H1 (cell line): ENCODE measurements around the gene NELL1. TPM values are rescaled to one million over a fixed set of nuclear protein-coding genes. Genes with fewer than 3 reads are reported as not detected.

Source experiments
- EP300 ChIP-seq, 2 experiments: IDR thresholded peaks; 1 replicate in 1 of 2; 2 replicates in 1 of 2; pipeline ENCODE4 v1.6.1; 2011 to 2012; ENCODE audit warnings: low read depth in 2 of 2, low read length in 2 of 2, mild to moderate bottlenecking in 2 of 2, borderline replicate concordance in 1 of 2, inconsistent platforms in 1 of 2, moderate library complexity in 1 of 2
- HDAC2 ChIP-seq, 2 experiments: fragments of 300-600 bp in 1 of 2; sonication (generic) in 1 of 2; IDR thresholded peaks; 2 replicates each; pipeline ENCODE4 v1.6.1; 2011 to 2012; ENCODE audit warnings: low read depth in 2 of 2, low read length in 2 of 2, mild to moderate bottlenecking in 2 of 2, moderate library complexity in 2 of 2, borderline replicate concordance in 1 of 2, inconsistent platforms in 1 of 2
- KDM1A ChIP-seq: fragments of 200-600, 300-600 bp; sonication (generic); IDR thresholded peaks from 2 replicates; pipeline ENCODE4 v1.7.1; 2016; ENCODE audit warnings: mild to moderate bottlenecking, low read length, borderline replicate concordance
- NRF1 ChIP-seq: IDR thresholded peaks from 2 replicates; pipeline ENCODE4 v1.6.1; 2011; ENCODE audit warnings: mild to moderate bottlenecking, low read depth, low read length, improper control_type of control experiment
- PHF8 ChIP-seq: fragments of 200-600 bp; sonication (generic); conservative IDR thresholded peaks from 2 replicates; pipeline ENCODE4 v1.7.1; 2012; ENCODE audit warnings: low read depth, mild to moderate bottlenecking, inconsistent platforms, low read length, moderate library complexity
- RFX5 ChIP-seq: IDR thresholded peaks from 2 replicates; pipeline ENCODE4 v1.6.1; 2011; ENCODE audit warnings: low read depth, low read length, improper control_type of control experiment, borderline replicate concordance
- SIN3A ChIP-seq, 2 experiments: IDR thresholded peaks in 1 of 2; conservative IDR thresholded peaks in 1 of 2; 2 replicates each; pipeline ENCODE4 v1.6.1; 2011 to 2012; ENCODE audit warnings: low read length in 2 of 2, improper control_type of control experiment in 1 of 2, low read depth in 1 of 2, mild to moderate bottlenecking in 1 of 2
- polyA plus RNA-seq, 7 experiments: library from polyadenylated mRNA; depleted of rRNA in 3 of 7; stranded (reverse) in 5 of 7; unstranded in 2 of 7; fragments of >200 nt in 5 of 7; fragments of 200-250 nt in 2 of 7; gene quantifications; 1 replicate in 5 of 7; 2 replicates in 1 of 7; 4 replicates in 1 of 7; pipeline versions ENCODE4 v1.2.1 to v1.2.3, GENCODE V29; 2011 to 2013; ENCODE audit warnings: missing spikeins in 2 of 7, mixed read lengths in 2 of 7
- total RNA-seq: library from RNA; stranded (reverse); fragmentation: NEBNext Ultra II Directional; extraction: Animal tissue kit (Norgen Biotek cat#: 25700); gene quantifications from 2 replicates; pipeline ENCODE4 v1.2.1, GENCODE V29; 2021

NELL1 gene
- total and polyA plus RNA-seq, 2 of the 8 experiments (the other 6 are each of a cell fraction or from before 2014, with no cell fraction given): 0.21 TPM; not detected in 1

GRCh38 chr11:21403069-21403468, 733.7 kb downstream of the NELL1 start (continued):
- TF ChIP-seq KDM1A (no peak), HDAC2 (IDR thresholded peaks at IDR 0.05; ENCODE audit: borderline replicate concordance in 1 of 2, low read depth in 2 of 2, low read length in 2 of 2) (no peak), PHF8 (no peak), SIN3A (conservative IDR thresholded peaks at IDR 0.05 in 1 of 2, IDR thresholded peaks at IDR 0.05 in 1 of 2; ENCODE audit: low read depth in 1 of 2, low read length in 2 of 2) (no peak), EP300 (IDR thresholded peaks at IDR 0.05; ENCODE audit: borderline replicate concordance in 1 of 2, low read depth in 2 of 2, low read length in 2 of 2) (no peak), NRF1 (no peak), RFX5 (no peak)
- TF ChIP-seq, all 59 proteins: peak for 0
